HepG2 (cell line): ENCODE data around the gene C2orf81. TPM values are rescaled to one million over a fixed set of nuclear protein-coding genes. Genes with fewer than 3 reads are reported as not detected.
A peak's percentile ranks its signal among the peaks of the same experiment; 100 is the strongest.

Source experiments
- AHR ChIP-seq: IDR thresholded peaks from 2 replicates; pipeline ENCODE4 v1.6.1; 2018; ENCODE audit warnings: missing genetic modification reagents, missing compliant biosample characterization
- BHLHE40 ChIP-seq: IDR thresholded peaks from 2 replicates; pipeline ENCODE4 v1.6.1; 2011; ENCODE audit warnings: low read length, improper control_type of control experiment
- CHD4 ChIP-seq: fragments of 200-600 bp; sonication (generic); IDR thresholded peaks from 2 replicates; pipeline ENCODE4 v1.7.0; 2017; ENCODE audit warnings: mild to moderate bottlenecking, low read length, borderline replicate concordance
- FOXK1 ChIP-seq: sonication (generic); formaldehyde crosslinking; IDR thresholded peaks from 2 replicates; pipeline ENCODE4 v1.4.0; 2020; ENCODE audit warnings: low read depth, missing genetic modification reagents, borderline replicate concordance
- HOXA9 ChIP-seq: sonication (generic); formaldehyde crosslinking; IDR thresholded peaks from 2 replicates; pipeline ENCODE4 v1.8.1; 2022; ENCODE audit warnings: missing genetic modification reagents, mild to moderate bottlenecking, moderate library complexity, borderline replicate concordance
- MED13 ChIP-seq: sonication (generic); formaldehyde crosslinking; IDR thresholded peaks from 2 replicates; pipeline ENCODE4 v1.5.0; 2020; ENCODE audit warnings: missing genetic modification reagents
- MTA1 ChIP-seq: sonication (generic); formaldehyde crosslinking; IDR thresholded peaks from 2 replicates; pipeline ENCODE4 v1.4.0; 2020; ENCODE audit warnings: missing genetic modification reagents, mild to moderate bottlenecking, borderline replicate concordance
- NFKBIZ ChIP-seq: IDR thresholded peaks from 2 replicates; pipeline ENCODE4 v1.6.1; 2018; ENCODE audit warnings: missing genetic modification reagents, missing compliant biosample characterization
- PHF21A ChIP-seq: sonication (generic); formaldehyde crosslinking; IDR thresholded peaks from 2 replicates; pipeline ENCODE4 v1.5.0; 2020; ENCODE audit warnings: mild to moderate bottlenecking, missing genetic modification reagents
- PRMT3 ChIP-seq: sonication (generic); formaldehyde crosslinking; IDR thresholded peaks from 2 replicates; pipeline ENCODE4 v1.8.1; 2022; ENCODE audit warnings: low read depth, mild to moderate bottlenecking, moderate library complexity, missing genetic modification reagents, borderline replicate concordance
- PTBP1 ChIP-seq: fragments of 200-400 bp; formaldehyde crosslinking; IDR thresholded peaks from 2 replicates; pipeline ENCODE4 v1.6.1; 2018; ENCODE audit warnings: low read length, low read depth; ENCODE audit not compliant: poor library complexity, severe bottlenecking
- SPEN ChIP-seq: sonication (generic); formaldehyde crosslinking; IDR thresholded peaks from 2 replicates; pipeline ENCODE4 v1.5.1; 2020; ENCODE audit warnings: low read depth, mild to moderate bottlenecking, missing genetic modification reagents
- TARDBP ChIP-seq: sonication (generic); formaldehyde crosslinking; IDR thresholded peaks from 2 replicates; pipeline ENCODE4 v1.8.0; 2022; ENCODE audit warnings: mild to moderate bottlenecking, missing genetic modification reagents
- ZBTB21 ChIP-seq: sonication (generic); formaldehyde crosslinking; IDR thresholded peaks from 2 replicates; pipeline ENCODE4 v1.4.0; 2020; ENCODE audit warnings: missing genetic modification reagents
- ZBTB38 ChIP-seq: sonication (generic); formaldehyde crosslinking; IDR thresholded peaks from 2 replicates; pipeline ENCODE4 v1.5.1; 2020; ENCODE audit warnings: mild to moderate bottlenecking, missing genetic modification reagents
- ZEB1 ChIP-seq: IDR thresholded peaks from 2 replicates; pipeline ENCODE4 v1.6.1; 2012; ENCODE audit warnings: mild to moderate bottlenecking, low read depth, inconsistent platforms; ENCODE audit not compliant: insufficient replicate concordance
- ZNF337 ChIP-seq: sonication (generic); formaldehyde crosslinking; IDR thresholded peaks from 2 replicates; pipeline ENCODE4 v1.5.1; 2020; ENCODE audit warnings: missing genetic modification reagents, low read depth, mild to moderate bottlenecking, borderline replicate concordance
- ZNF691 ChIP-seq: sonication (generic); formaldehyde crosslinking; IDR thresholded peaks from 2 replicates; pipeline ENCODE4 v1.4.0; 2020; ENCODE audit warnings: missing genetic modification reagents, low read depth, mild to moderate bottlenecking, borderline replicate concordance
- ZNF746 ChIP-seq: sonication (generic); formaldehyde crosslinking; IDR thresholded peaks from 2 replicates; pipeline ENCODE4 v1.8.0; 2022; ENCODE audit warnings: mild to moderate bottlenecking, missing genetic modification reagents
- ZNF788 ChIP-seq: sonication (generic); formaldehyde crosslinking; IDR thresholded peaks from 2 replicates; pipeline ENCODE4 v1.5.0; 2020; ENCODE audit warnings: mild to moderate bottlenecking, missing genetic modification reagents, borderline replicate concordance
- polyA plus RNA-seq, 8 experiments: library from polyadenylated mRNA; depleted of rRNA in 3 of 8; stranded (reverse) in 7 of 8; unstranded in 1 of 8; fragments of >200 nt; fragmentation: Illumina TruSeq in 4 of 8; extraction: Trizol in 4 of 8; gene quantifications; 2 replicates each; pipeline versions ENCODE4 v1.2.1 to v1.2.3, GENCODE V29; 2011 to 2016; ENCODE audit warnings: low read depth in 4 of 8, missing spikeins in 1 of 8, mixed read lengths in 1 of 8; ENCODE audit not compliant: insufficient read depth in 1 of 8
- total RNA-seq, 5 experiments: library from RNA; depleted of rRNA; stranded (reverse); fragments of >200 nt; fragmentation: Illumina TruSeq; extraction: Trizol; gene quantifications; 2 replicates each; pipeline ENCODE4 v1.2.3, GENCODE V29; 2016; ENCODE audit warnings: low read depth in 1 of 5
- TF ChIP-seq, protein P1 (sequence below): sonication (generic); formaldehyde crosslinking; IDR thresholded peaks from 2 replicates; pipeline ENCODE4 v1.4.0; 2020; ENCODE audit warnings: missing genetic modification reagents, borderline replicate concordance
- TF ChIP-seq, protein P2 (sequence below): sonication (generic); formaldehyde crosslinking; IDR thresholded peaks from 2 replicates; pipeline ENCODE4 v1.8.0; 2022; ENCODE audit warnings: low read depth, missing genetic modification reagents
- TF ChIP-seq, protein P3 (sequence below): sonication (generic); formaldehyde crosslinking; IDR thresholded peaks from 2 replicates; pipeline ENCODE4 v1.5.1; 2020; ENCODE audit warnings: missing genetic modification reagents, mild to moderate bottlenecking, borderline replicate concordance

The C2orf81 gene
- total and polyA plus RNA-seq, 2 of the 13 experiments (the other 11 are each of a cell fraction or from before 2014, with no cell fraction given), result 0.15 to 0.17 TPM

DNA sequence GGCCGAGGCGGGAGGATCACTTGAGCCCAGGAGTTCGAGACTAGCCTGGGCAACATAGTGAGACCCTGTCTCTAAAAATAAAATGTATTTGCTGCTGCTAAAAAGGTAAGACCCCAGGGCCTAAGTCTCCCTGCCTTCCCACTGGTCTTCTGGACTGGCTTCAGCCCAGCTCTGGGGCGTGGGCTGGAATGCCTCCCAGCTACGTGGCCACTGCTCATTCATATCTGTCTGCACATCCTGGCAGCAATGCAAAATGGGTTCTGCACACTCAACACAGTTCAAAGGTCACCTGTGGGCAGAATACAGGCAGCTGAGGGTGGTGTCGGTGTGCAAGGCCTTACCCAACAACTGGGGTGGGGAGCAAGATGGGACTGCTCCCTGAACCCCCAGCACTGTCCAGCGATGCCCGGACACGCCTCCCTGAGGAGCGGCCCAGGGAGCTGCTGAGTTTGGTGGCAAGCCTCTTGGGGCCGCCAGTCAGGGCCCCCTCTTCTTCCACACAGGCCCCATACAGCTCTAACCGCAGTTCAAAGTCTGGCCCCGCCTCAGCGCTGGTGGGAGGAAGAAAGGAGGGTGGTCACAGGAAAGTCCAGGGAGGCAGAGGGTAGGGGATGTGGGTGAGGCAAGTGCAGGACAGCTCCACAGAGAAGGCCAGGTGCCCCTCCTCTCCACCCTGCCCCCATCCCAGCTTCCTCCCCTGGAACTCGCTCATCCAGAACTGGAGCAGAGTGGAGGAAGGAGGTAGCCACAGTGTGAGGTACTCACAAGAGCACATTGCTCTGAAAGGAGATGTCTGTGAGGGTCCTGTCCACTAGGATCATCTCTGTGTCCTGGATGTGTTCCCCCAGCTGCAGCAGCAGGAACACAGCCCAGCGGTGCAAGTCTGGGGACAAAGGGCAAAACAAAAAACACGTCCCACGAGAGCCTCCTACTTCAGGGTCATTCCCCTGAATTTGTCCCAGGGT is 8.3 kb upstream of the C2orf81 start (continued):
- TF ChIP-seq, protein P1, sequence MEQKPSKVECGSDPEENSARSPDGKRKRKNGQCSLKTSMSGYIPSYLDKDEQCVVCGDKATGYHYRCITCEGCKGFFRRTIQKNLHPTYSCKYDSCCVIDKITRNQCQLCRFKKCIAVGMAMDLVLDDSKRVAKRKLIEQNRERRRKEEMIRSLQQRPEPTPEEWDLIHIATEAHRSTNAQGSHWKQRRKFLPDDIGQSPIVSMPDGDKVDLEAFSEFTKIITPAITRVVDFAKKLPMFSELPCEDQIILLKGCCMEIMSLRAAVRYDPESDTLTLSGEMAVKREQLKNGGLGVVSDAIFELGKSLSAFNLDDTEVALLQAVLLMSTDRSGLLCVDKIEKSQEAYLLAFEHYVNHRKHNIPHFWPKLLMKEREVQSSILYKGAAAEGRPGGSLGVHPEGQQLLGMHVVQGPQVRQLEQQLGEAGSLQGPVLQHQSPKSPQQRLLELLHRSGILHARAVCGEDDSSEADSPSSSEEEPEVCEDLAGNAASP (CRISPR knock-in tag), result 0 out of 2 replicates have a peak, but pooled peaks have one; percentile 56
- peak; percentile 97; the same call in 1 of the 2 replicates for TF ChIP-seq CHD4
- TF ChIP-seq ZBTB38 (CRISPR knock-in tag), result peak; percentile 91; the same call in 1 of the 2 replicates
- no peak for TF ChIP-seq AHR (CRISPR knock-in tag)
- peak; percentile 98 for TF ChIP-seq MTA1 (CRISPR knock-in tag)
- TF ChIP-seq PHF21A (CRISPR knock-in tag), result peak; percentile 96
- TF ChIP-seq ZNF337 (CRISPR knock-in tag), result 0 out of 2 replicates have a peak, but pooled peaks have one; percentile 85
- TF ChIP-seq NFKBIZ, result 0 out of 2 replicates have a peak, but pooled peaks have one; percentile 41
- TF ChIP-seq ZBTB21 (CRISPR knock-in tag), result no peak
- TF ChIP-seq PRMT3 (CRISPR knock-in tag), result peak; percentile 26; the same call in 1 of the 2 replicates
- TF ChIP-seq, protein P2, sequence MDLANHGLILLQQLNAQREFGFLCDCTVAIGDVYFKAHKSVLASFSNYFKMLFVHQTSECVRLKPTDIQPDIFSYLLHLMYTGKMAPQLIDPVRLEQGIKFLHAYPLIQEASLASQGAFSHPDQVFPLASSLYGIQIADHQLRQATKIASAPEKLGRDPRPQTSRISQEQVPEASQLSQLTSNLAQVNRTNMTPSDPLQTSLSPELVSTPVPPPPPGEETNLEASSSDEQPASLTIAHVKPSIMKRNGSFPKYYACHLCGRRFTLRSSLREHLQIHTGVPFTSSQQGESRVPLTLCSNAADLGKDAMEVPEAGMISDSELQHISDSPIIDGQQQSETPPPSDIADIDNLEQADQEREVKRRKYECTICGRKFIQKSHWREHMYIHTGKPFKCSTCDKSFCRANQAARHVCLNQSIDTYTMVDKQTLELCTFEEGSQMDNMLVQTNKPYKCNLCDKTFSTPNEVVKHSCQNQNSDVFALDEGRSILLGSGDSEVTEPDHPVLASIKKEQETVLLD (CRISPR knock-in tag), result no peak
- no peak for TF ChIP-seq ZNF746
- TF ChIP-seq ZNF788, result peak; percentile 73; the same call in 1 of the 2 replicates
- TF ChIP-seq ZNF691 (CRISPR knock-in tag), result peak; percentile 54; the same call in 1 of the 2 replicates
- TF ChIP-seq SPEN (CRISPR knock-in tag), result 0 out of 2 replicates have a peak, but pooled peaks have one; percentile 65
- no peak; the same call in 1 of the 2 replicates for TF ChIP-seq HOXA9 (CRISPR knock-in tag)
- TF ChIP-seq MED13, result no peak
- TF ChIP-seq FOXK1, result peak; percentile 48; the same call in 1 of the 2 replicates
- TF ChIP-seq PTBP1, result no peak
- TF ChIP-seq ZEB1, result peak; percentile 68
- TF ChIP-seq BHLHE40, result no peak
- TF ChIP-seq, protein P3, sequence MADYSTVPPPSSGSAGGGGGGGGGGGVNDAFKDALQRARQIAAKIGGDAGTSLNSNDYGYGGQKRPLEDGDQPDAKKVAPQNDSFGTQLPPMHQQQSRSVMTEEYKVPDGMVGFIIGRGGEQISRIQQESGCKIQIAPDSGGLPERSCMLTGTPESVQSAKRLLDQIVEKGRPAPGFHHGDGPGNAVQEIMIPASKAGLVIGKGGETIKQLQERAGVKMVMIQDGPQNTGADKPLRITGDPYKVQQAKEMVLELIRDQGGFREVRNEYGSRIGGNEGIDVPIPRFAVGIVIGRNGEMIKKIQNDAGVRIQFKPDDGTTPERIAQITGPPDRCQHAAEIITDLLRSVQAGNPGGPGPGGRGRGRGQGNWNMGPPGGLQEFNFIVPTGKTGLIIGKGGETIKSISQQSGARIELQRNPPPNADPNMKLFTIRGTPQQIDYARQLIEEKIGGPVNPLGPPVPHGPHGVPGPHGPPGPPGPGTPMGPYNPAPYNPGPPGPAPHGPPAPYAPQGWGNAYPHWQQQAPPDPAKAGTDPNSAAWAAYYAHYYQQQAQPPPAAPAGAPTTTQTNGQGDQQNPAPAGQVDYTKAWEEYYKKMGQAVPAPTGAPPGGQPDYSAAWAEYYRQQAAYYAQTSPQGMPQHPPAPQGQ, result no peak; the same call in 1 of the 2 replicates
- TF ChIP-seq TARDBP (CRISPR knock-in tag), result peak; percentile 84
